GM08714 (cell line): ENCODE measurements around the gene SETX.

ENCODE experiments used
- H3K4me3 ChIP-seq: fragments of 200-500 bp; sonication (Bioruptor generic); 2 replicates; pipeline ENCODE4 v1.5.1; 2014; ENCODE audit warnings: mild to moderate bottlenecking, low read length, inconsistent platforms
- ZNF274 ChIP-seq: IDR thresholded peaks from 2 replicates; pipeline ENCODE4 v1.6.1; 2012; ENCODE audit warnings: mild to moderate bottlenecking, low read depth, low read length

The SETX gene

DNA sequence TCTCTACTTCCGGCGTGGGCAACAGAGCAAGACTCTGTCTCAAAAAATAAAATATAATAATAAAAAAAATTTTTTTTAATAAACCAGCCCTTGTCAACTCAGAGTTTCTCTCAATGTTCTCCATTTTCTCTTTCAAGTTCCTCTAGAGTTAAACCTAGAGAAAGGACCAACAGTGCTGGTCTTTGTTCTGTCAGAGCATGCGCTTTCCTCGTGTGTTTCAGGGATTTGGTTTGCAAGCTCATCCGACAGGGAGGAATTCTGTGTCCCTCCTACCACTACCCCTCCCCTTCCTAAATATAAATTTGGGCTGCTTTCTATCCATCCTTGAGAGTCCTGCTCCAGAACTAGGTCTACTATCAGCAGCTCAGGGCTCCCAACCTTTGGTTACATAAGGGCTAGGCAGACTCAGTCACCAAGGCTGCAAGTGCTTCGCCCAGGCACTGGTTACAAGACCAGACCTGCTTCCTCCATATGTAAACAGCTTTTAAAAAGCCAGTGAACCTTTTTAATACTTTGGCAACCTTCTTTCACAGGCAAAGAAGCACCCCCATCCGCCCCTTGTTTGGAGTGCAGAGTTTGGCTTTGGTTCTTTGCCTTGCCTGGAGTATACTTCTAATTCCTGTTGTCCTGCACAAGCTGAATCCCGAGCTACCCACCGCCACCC lies 13.5 kb downstream of the SETX start:
- H3K4me3 ChIP-seq, result no peak overlapping the region
- no peak for TF ChIP-seq ZNF274

- no peak for TF ChIP-seq ZNF274
- H3K4me3 ChIP-seq, result no peak overlapping the region
Observed at GRCh38 chr9:132334364-132334763, 20.4 kb downstream of the SETX start.

GRCh38 chr9:132333556-132333955 lies 21.2 kb downstream of the SETX start:
- no peak for TF ChIP-seq ZNF274
- H3K4me3 ChIP-seq, result no peak overlapping the region

GRCh38 chr9:132328580-132328979 lies 26.2 kb downstream of the SETX start:
- no peak overlapping the region for H3K4me3 ChIP-seq

DNA sequence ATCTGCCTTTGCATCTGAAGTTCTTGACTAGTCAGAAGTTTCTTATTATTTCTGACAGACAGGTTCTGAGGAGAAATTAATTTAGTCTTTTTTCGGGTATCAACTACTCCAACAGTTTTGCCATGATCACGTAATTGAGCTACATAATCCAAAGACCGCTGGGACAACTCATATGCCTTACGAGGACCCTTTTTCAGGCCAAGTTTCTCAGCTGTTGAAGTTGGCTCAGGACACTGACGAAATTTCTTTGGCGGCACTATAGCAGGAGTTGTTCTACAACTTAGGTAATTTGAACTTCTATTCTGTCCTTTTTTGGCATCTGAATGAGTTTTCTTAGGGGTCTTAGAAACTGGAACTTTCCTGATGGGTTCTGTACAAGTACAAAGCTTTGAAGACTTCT lies 27.2 kb downstream of the SETX start:
- no peak for TF ChIP-seq ZNF274

More at GRCh38 chr9:132328580-132328979, 26.2 kb downstream of the SETX start:
- TF ChIP-seq ZNF274, result no peak

GRCh38 chr9:132324425-132324824 lies 30.4 kb downstream of the SETX start:
- no peak overlapping the region for H3K4me3 ChIP-seq
- TF ChIP-seq ZNF274, result no peak

More for the DNA sequence above, 27.2 kb downstream of the SETX start:
- H3K4me3 ChIP-seq, result no peak overlapping the region

GRCh38 chr9:132319421-132320110 lies 35.2 kb downstream of the SETX start:
- TF ChIP-seq ZNF274, result no peak
- no peak overlapping the region for H3K4me3 ChIP-seq

DNA sequence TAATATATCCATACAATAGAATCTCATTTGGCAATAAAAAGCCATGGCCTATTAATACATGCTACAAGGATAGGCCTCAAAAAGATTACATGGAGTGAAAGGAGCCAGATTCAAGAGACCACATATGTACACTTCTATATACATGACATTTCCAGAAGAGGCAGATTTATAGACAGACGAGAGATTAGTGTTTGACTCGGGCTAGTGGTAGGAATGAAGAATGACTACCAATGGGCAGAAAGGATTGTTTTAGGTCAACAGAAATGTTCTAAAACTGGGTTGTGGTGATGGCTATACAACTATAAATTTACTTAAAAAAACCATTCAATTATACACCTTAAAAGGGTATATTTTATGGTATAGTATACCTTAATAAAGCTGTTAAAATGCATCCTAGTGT lies 41.9 kb downstream of the SETX start:
- TF ChIP-seq ZNF274, result no peak
- no peak overlapping the region for H3K4me3 ChIP-seq

DNA sequence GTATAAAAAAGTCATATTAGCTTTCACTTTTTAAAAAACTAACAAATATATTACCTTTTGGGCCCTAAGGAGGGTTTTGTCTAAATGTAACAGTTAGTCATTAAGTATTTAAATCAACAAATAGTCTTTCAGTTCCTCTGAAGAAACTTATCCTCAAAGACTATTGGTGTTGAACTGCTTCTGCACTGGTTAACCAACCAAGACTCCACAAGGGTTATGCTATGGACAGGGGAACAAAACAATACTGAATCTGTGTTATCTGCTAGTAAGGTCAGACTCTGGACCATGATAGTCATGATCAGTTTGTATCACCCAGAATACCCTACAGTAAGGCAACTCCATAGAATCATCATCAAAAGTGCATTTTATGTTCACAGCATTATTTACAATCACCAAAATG lies 42.4 kb downstream of the SETX start:
- TF ChIP-seq ZNF274, result no peak
- H3K4me3 ChIP-seq, result no peak overlapping the region

GRCh38 chr9:132311978-132312377 lies 42.8 kb downstream of the SETX start:
- TF ChIP-seq ZNF274, result no peak
- no peak overlapping the region for H3K4me3 ChIP-seq

DNA sequence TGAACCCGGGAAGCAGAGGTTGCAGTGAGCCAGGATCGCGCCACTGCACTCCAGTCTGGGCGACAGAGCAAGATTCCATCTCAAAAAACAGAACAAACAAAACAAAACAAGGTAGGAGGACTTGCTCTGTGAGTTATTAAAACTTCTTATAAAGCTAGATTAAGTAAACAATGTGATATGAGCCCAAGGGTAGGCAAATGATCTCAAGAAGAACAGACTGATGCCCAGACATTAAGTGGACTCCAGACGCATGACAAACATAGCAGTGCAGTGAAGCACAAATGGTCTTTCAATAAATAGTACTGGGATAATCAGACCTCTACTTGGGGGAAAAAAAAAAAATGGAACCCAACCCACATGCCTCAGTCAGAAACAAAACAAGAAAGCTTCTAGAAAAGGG lies 45.7 kb downstream of the SETX start:
- no peak for TF ChIP-seq ZNF274
- no peak overlapping the region for H3K4me3 ChIP-seq

DNA sequence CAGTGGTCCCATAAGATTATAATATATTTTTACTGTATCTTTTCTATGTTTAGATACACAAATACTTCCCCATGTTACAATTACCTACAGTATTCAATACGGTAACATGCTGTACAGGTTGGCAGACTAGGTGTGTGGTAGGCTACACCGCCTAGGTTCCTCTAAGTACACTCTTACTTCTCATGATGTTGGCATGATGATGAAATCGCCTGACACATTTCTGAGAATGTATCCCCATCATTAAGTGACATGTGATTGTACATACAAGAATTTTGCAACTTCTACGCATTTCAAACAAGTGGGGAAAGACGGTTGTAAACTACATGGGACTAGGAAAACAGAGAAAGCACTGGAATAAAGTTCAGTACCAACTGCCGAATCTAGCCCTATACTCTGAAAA lies 53.3 kb downstream of the SETX start:
- no peak for TF ChIP-seq ZNF274
- no peak overlapping the region for H3K4me3 ChIP-seq

- H3K4me3 ChIP-seq, result no peak overlapping the region
- TF ChIP-seq ZNF274, result no peak
Observed at GRCh38 chr9:132299221-132299620, 55.6 kb downstream of the SETX start.

DNA sequence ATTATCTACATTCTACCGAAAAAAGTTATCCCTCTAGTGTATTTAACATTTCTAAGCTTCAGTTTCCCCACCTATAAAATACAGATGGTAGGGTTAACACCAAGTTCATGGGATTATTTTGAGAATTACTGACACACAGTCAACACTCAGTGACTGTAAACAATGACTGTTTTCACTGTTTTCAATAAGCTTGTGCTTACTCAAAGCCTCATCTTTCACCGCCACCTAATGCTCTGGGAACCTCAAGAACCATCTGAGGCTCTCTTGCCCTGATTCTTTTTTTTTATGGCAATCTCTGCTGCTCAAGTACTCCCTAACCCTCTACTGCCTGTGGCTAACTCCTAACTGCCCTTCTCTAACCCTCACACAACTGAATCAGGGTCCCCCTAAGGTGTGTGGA lies 59.6 kb downstream of the SETX start:
- no peak overlapping the region for H3K4me3 ChIP-seq
- TF ChIP-seq ZNF274, result no peak

DNA sequence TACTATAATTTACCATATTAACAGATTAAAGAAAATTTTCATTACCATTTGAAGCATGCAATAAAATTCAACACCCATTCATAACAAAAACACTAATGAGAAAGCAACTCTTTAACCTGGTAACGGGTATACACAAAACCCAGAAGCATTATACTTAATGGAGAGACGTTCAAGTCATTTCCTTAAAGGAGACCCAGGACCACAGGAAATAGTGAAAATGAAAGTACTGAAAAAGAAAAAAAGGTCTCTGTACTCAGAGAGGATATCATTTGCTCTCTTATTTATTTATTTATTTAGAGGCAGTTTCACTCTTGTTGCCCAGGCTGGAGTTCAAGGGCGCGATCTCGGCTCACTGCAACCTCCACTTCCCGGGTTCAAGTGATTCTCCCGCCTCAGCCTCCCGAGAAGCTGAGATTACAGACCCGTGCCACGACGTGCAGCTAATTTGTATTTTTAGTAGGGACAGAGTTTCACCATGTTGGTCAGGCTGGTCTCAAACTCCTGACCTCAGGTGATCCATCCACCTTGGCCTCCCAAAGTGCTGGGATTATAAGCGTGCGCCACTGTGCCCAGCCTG lies 61.6 kb downstream of the SETX start:
- TF ChIP-seq ZNF274, result no peak
- no peak overlapping the region for H3K4me3 ChIP-seq
